H1 (cell line): ENCODE measurements around the gene ANXA9. TPM values are rescaled to one million over a fixed set of nuclear protein-coding genes. Genes with fewer than 3 reads are reported as not detected.

Source experiments
- CTCF ChIA-PET: fragments of 300-600 bp; sonication (Branson Sonifier 250); formaldehyde crosslinking; loops from one replicate; lab custom pipeline; 2021; ENCODE audit not compliant: partially characterized antibody; lab: Charles Lee
- POLR2A ChIA-PET: fragments of 300-600 bp; sonication (Branson Sonifier 250); formaldehyde crosslinking; loops from one replicate; lab custom pipeline; 2021; ENCODE audit warnings: inconsistent platforms; ENCODE audit not compliant: partially characterized antibody; lab: Charles Lee
- DNase-seq, 2 experiments: peaks; one replicate each; pipeline versions ENCODE4 v3.0.0 to v3.0.0-alpha.2; 2010 to 2022; ENCODE audit warnings: low spot score in 2 of 2, low read depth in 1 of 2, mixed read lengths in 1 of 2
- FAIRE-seq: peaks from 2 replicates; lab custom pipeline; 2011; peaks lifted over from hg19 to GRCh38; lab: Jason Lieb, UNC
- H2AFZ ChIP-seq: 2 replicates; pipeline ENCODE4 v1.8.1; 2012; ENCODE audit warnings: low read length, inconsistent platforms
- H2AK5ac ChIP-seq: 2 replicates; pipeline ENCODE4 v1.6.1; 2013; ENCODE audit warnings: low read depth, low read length
- H2BK120ac ChIP-seq: replicated peaks from 2 replicates; pipeline ENCODE3; 2013; ENCODE audit warnings: low read depth, low read length, inconsistent platforms
- H2BK12ac ChIP-seq: 2 replicates; pipeline ENCODE4 v1.6.1; 2013; ENCODE audit warnings: low read depth, low read length
- H2BK15ac ChIP-seq: 2 replicates; pipeline ENCODE4 v1.6.1; 2013; ENCODE audit warnings: low read length
- H2BK20ac ChIP-seq: 2 replicates; pipeline ENCODE4 v1.6.1; 2013; ENCODE audit warnings: low read length
- H2BK5ac ChIP-seq: 2 replicates; pipeline ENCODE4 v1.6.1; 2013; ENCODE audit warnings: low read depth, low read length
- H3K14ac ChIP-seq: 2 replicates; pipeline ENCODE4 v1.6.1; 2013; ENCODE audit warnings: inconsistent platforms; ENCODE audit not compliant: insufficient read length
- H3K18ac ChIP-seq: 2 replicates; pipeline ENCODE4 v1.6.1; 2013; ENCODE audit warnings: low read length; ENCODE audit errors: extremely low read depth
- H3K23ac ChIP-seq: 2 replicates; pipeline ENCODE4 v1.6.1; 2013; ENCODE audit warnings: inconsistent platforms; ENCODE audit not compliant: insufficient read length
- H3K23me2 ChIP-seq: 2 replicates; pipeline ENCODE4 v1.6.1; 2013; ENCODE audit warnings: low read depth, low read length
- H3K27ac ChIP-seq: 2 replicates; pipeline ENCODE4 v1.6.1; 2011; ENCODE audit warnings: low read depth, low read length, inconsistent platforms
- H3K27me3 ChIP-seq, 4 experiments: replicated peaks in 1 of 4; 1 replicate in 1 of 4; 2 replicates in 3 of 4; pipeline versions ENCODE4 v1.6.1 to v1.8.1; 2011 to 2013; ENCODE audit warnings: low read length in 3 of 4, mild to moderate bottlenecking in 3 of 4, inconsistent platforms in 2 of 4, mixed read lengths in 2 of 4, moderate library complexity in 1 of 4; ENCODE audit not compliant: control insufficient read depth in 3 of 4, insufficient read depth in 3 of 4; ENCODE audit errors: extremely low read depth in 1 of 4
- H3K36me3 ChIP-seq, 4 experiments: 2 replicates each; pipeline versions ENCODE4 v1.6.1 to v1.8.1; 2011 to 2013; ENCODE audit warnings: mild to moderate bottlenecking in 4 of 4, low read length in 3 of 4, moderate library complexity in 2 of 4, control low read depth in 1 of 4, inconsistent platforms in 1 of 4; ENCODE audit not compliant: insufficient read depth in 4 of 4, control insufficient read depth in 2 of 4
- H3K4ac ChIP-seq: replicated peaks from 2 replicates; pipeline ENCODE3; 2013; ENCODE audit warnings: low read length, low read depth, mixed read lengths, inconsistent platforms; ENCODE audit not compliant: insufficient read length
- H3K4me1 ChIP-seq, 4 experiments: replicated peaks in 1 of 4; 1 replicate in 1 of 4; 2 replicates in 3 of 4; pipeline versions ENCODE4 v1.6.1 to v1.8.1; 2011 to 2013; ENCODE audit warnings: low read length in 3 of 4, inconsistent platforms in 2 of 4, mixed read lengths in 1 of 4; ENCODE audit not compliant: insufficient read depth in 4 of 4, control insufficient read depth in 3 of 4
- H3K4me2 ChIP-seq, 2 experiments: 2 replicates each; pipeline versions ENCODE4 v1.6.1 to v1.8.1; 2011 to 2013; ENCODE audit warnings: low read depth in 2 of 2, low read length in 2 of 2, control low read depth in 1 of 2, inconsistent platforms in 1 of 2, mild to moderate bottlenecking in 1 of 2; ENCODE audit not compliant: insufficient read depth in 1 of 2
- H3K4me3 ChIP-seq, 4 experiments: fragments of 200-600, 300-600 bp in 1 of 4; sonication (generic), shearing (Covaris generic), sonication (Bioruptor Twin) in 1 of 4; 2 replicates each; pipeline versions ENCODE4 v1.5.1 to v1.8.1; 2011 to 2016; ENCODE audit warnings: low read length in 4 of 4, low read depth in 3 of 4, control low read depth in 2 of 4, inconsistent platforms in 2 of 4, mild to moderate bottlenecking in 2 of 4, mixed read lengths in 1 of 4, moderate library complexity in 1 of 4; ENCODE audit not compliant: insufficient read depth in 2 of 4; ENCODE audit errors: extremely low read depth in 1 of 4
- H3K56ac ChIP-seq: replicated peaks from 2 replicates; pipeline ENCODE3; 2013; ENCODE audit warnings: low read depth, mild to moderate bottlenecking, mixed read lengths, low read length, inconsistent platforms; ENCODE audit not compliant: insufficient read length
- H3K79me1 ChIP-seq: 2 replicates; pipeline ENCODE4 v1.6.1; 2013; ENCODE audit warnings: low read depth, low read length, control low read depth
- H3K79me2 ChIP-seq, 2 experiments: 2 replicates each; pipeline versions ENCODE4 v1.6.1 to v1.8.1; 2012 to 2013; ENCODE audit warnings: low read length in 2 of 2, mild to moderate bottlenecking in 2 of 2, inconsistent platforms in 1 of 2; ENCODE audit not compliant: insufficient read depth in 2 of 2, control insufficient read depth in 1 of 2
- H3K9ac ChIP-seq, 4 experiments: replicated peaks in 1 of 4; 1 replicate in 1 of 4; 2 replicates in 3 of 4; pipeline versions ENCODE4 v1.6.1 to v1.8.1; 2011 to 2013; ENCODE audit warnings: low read depth in 3 of 4, low read length in 3 of 4, control low read depth in 2 of 4, mild to moderate bottlenecking in 2 of 4, moderate library complexity in 2 of 4, inconsistent platforms in 1 of 4; ENCODE audit errors: extremely low read depth in 1 of 4
- H3K9me3 ChIP-seq, 2 experiments: 2 replicates each; pipeline versions ENCODE4 v1.6.1 to v1.8.1; 2012 to 2013; ENCODE audit warnings: mild to moderate bottlenecking in 2 of 2, moderate library complexity in 2 of 2, control low read depth in 1 of 2, inconsistent platforms in 1 of 2, low read depth in 1 of 2, low read length in 1 of 2, mixed read lengths in 1 of 2; ENCODE audit not compliant: insufficient read depth in 2 of 2
- H4K20me1 ChIP-seq, 2 experiments: replicated peaks in 1 of 2; 2 replicates each; pipeline versions ENCODE3 to v1.8.1; 2011 to 2013; ENCODE audit warnings: inconsistent platforms in 2 of 2, low read length in 2 of 2, mild to moderate bottlenecking in 1 of 2; ENCODE audit not compliant: insufficient read depth in 2 of 2, control insufficient read depth in 1 of 2
- H4K5ac ChIP-seq: 2 replicates; pipeline ENCODE4 v1.6.1; 2013; ENCODE audit warnings: low read length, low read depth, mixed read lengths, inconsistent platforms; ENCODE audit not compliant: insufficient read length
- H4K8ac ChIP-seq: 2 replicates; pipeline ENCODE4 v1.8.0; 2013; ENCODE audit warnings: mild to moderate bottlenecking, moderate library complexity, low read length, inconsistent platforms; ENCODE audit not compliant: insufficient read depth; ENCODE audit errors: extremely low read depth
- H4K91ac ChIP-seq: replicated peaks from 2 replicates; pipeline ENCODE3; 2013; ENCODE audit warnings: low read length, mixed read lengths, inconsistent platforms; ENCODE audit not compliant: insufficient read length
- ATF2 ChIP-seq: IDR thresholded peaks from 2 replicates; pipeline ENCODE4 v1.6.1; 2012; ENCODE audit warnings: low read length, inconsistent platforms
- CBX5 ChIP-seq: fragments of 300-800, 300-1000 bp; sonication (generic); IDR thresholded peaks from 2 replicates; pipeline ENCODE4 v1.7.1; 2016; ENCODE audit warnings: antibody characterized with exemption, low read length, low read depth
- CTCF ChIP-seq, 3 experiments: IDR thresholded peaks; 1 replicate in 2 of 3; 2 replicates in 1 of 3; pipeline versions ENCODE4 v1.5.1 to v1.6.1; 2011; ENCODE audit warnings: low read length in 3 of 3, mild to moderate bottlenecking in 3 of 3, inconsistent platforms in 2 of 3, low read depth in 1 of 3, moderate library complexity in 1 of 3; ENCODE audit not compliant: insufficient read depth in 1 of 3; ENCODE audit errors: control extremely low read depth in 1 of 3
- POLR2A ChIP-seq, 2 experiments: IDR thresholded peaks; 1 replicate in 1 of 2; 2 replicates in 1 of 2; pipeline ENCODE4 v1.6.1; 2011; ENCODE audit warnings: low read depth in 2 of 2, low read length in 2 of 2, mild to moderate bottlenecking in 2 of 2; ENCODE audit errors: control extremely low read depth in 1 of 2
- RAD21 ChIP-seq, 2 experiments: IDR thresholded peaks in 1 of 2; conservative IDR thresholded peaks in 1 of 2; 2 replicates each; pipeline ENCODE4 v1.6.1; 2011; ENCODE audit warnings: low read depth in 2 of 2, low read length in 2 of 2, improper control_type of control experiment in 1 of 2, inconsistent platforms in 1 of 2, mild to moderate bottlenecking in 1 of 2, moderate library complexity in 1 of 2
- SP1 ChIP-seq: IDR thresholded peaks from 2 replicates; pipeline ENCODE4 v1.6.1; 2011; ENCODE audit warnings: low read depth, low read length
- TBP ChIP-seq: IDR thresholded peaks from 2 replicates; pipeline ENCODE4 v1.6.1; 2011; ENCODE audit warnings: low read depth, low read length, improper control_type of control experiment
- WGBS, 2 experiments: shearing (Covaris generic) in 1 of 2; methylation state at CpG; one replicate each; pipeline versions ENCODE4 v1.1.6 to v1.1.7; 2013 to 2015; ENCODE audit warnings: low lambda C conversion rate in 2 of 2, mixed read lengths in 2 of 2, inconsistent platforms in 1 of 2, low coverage in 1 of 2, missing lambda C conversion rate in 1 of 2; ENCODE audit not compliant: insufficient replicate concordance in 2 of 2, insufficient coverage in 1 of 2, insufficient read length in 1 of 2; ENCODE audit errors: extremely low coverage in 1 of 2, missing lambda C conversion rate in 1 of 2; 5-methylcytosine and 5-hydroxymethylcytosine counted together
- polyA plus RNA-seq, 7 experiments: library from polyadenylated mRNA; depleted of rRNA in 3 of 7; stranded (reverse) in 5 of 7; unstranded in 2 of 7; fragments of >200 nt in 5 of 7; fragments of 200-250 nt in 2 of 7; gene quantifications; 1 replicate in 5 of 7; 2 replicates in 1 of 7; 4 replicates in 1 of 7; pipeline versions ENCODE4 v1.2.1 to v1.2.3, GENCODE V29; 2011 to 2013; ENCODE audit warnings: missing spikeins in 2 of 7, mixed read lengths in 2 of 7
- total RNA-seq: library from RNA; stranded (reverse); fragmentation: NEBNext Ultra II Directional; extraction: Animal tissue kit (Norgen Biotek cat#: 25700); gene quantifications from 2 replicates; pipeline ENCODE4 v1.2.1, GENCODE V29; 2021

ANXA9 gene
- total and polyA plus RNA-seq, 2 of the 8 experiments (the other 6 are each of a cell fraction or from before 2014, with no cell fraction given), result 1.8 to 3.5 TPM

GRCh38 chr1:150970808-150971582 lies 11.1 kb upstream of the ANXA9 start:
- H4K20me1 ChIP-seq, result peaks cover 18 to 26% of the 10 kb centered on the region in 2 experiments
- no peak for FAIRE-seq
- TF ChIP-seq CBX5 (no peak), CTCF (IDR thresholded peaks at IDR 0.05; ENCODE audit: control extremely low read depth in 1 of 3, insufficient read depth in 1 of 3, low read depth in 1 of 3, low read length in 3 of 3) (no peak), TBP (no peak), SP1 (no peak), ATF2 (no peak), POLR2A (IDR thresholded peaks at IDR 0.05; ENCODE audit: control extremely low read depth in 1 of 2, low read depth in 2 of 2, low read length in 2 of 2) (no peak), RAD21 (IDR thresholded peaks at IDR 0.05 in 1 of 2, conservative IDR thresholded peaks at IDR 0.05 in 1 of 2; ENCODE audit: low read depth in 2 of 2, low read length in 2 of 2) (no peak)

More at GRCh38 chr1:150970808-150971582, 11.1 kb upstream of the ANXA9 start:
- no peak overlapping the region for H3K56ac ChIP-seq
- peak overlapping the region; percentile 71; the same call in 1 of the 2 replicates for H2BK12ac ChIP-seq
- 76% methylated on average over 11 of the region's 11 CpGs; no CpG with 5 or more reads in 1 of the 2 experiments for WGBS, 2 experiments
- no peak overlapping the region for H4K91ac ChIP-seq
- peaks cover 15 to 32% (median 30%) of the 10 kb centered on the region in 4 experiments for H3K36me3 ChIP-seq
- H3K23me2 ChIP-seq, result peaks cover 12% of the 10 kb centered on the region; the same call in 1 of the 2 replicates
- H4K8ac ChIP-seq, result no peak overlapping the region
- peak overlapping the region; percentile 83 to 93 for H3K4me2 ChIP-seq
- peak overlapping the region; percentile 78 for H2BK5ac ChIP-seq
- H2BK15ac ChIP-seq, result no peak overlapping the region
- no peak overlapping the region for H2BK120ac ChIP-seq
- no peak overlapping the region for H3K23ac ChIP-seq
- no peak overlapping the region for H3K4ac ChIP-seq
- peak overlapping the region in 1 of 4 experiments; percentile 91; a peak in 3 of 8 replicates for H3K4me3 ChIP-seq
- H3K4me1 ChIP-seq, result peaks cover 15 to 36% (median 24%) of the 10 kb centered on the region in 4 experiments
- H3K9ac ChIP-seq, result no peak overlapping the region
- no peak overlapping the region for H3K27ac ChIP-seq
- H3K79me1 ChIP-seq, result peaks cover 17% of the 10 kb centered on the region
- H4K5ac ChIP-seq, result no peak overlapping the region
- no peaks in the 10 kb centered on the region for H3K27me3 ChIP-seq
- POLR2A ChIA-PET, result interaction anchor here (0.5 to 10.5 kb wide), 12 partner anchors 9 to 808 kb away, joined by 3 to 133 read pairs (median 4); partner anchors contain the start of genes ANXA9 and MINDY1
- H3K18ac ChIP-seq, result peak overlapping the region; percentile 51
- no peak overlapping the region for H2BK20ac ChIP-seq
- DNase-seq, result no peak
- no peak overlapping the region for H2AK5ac ChIP-seq
- H2AFZ ChIP-seq, result no peak overlapping the region
- peaks cover 21 to 61% of the 10 kb centered on the region in 2 experiments for H3K79me2 ChIP-seq
- H3K9me3 ChIP-seq, result no peaks in the 10 kb centered on the region
- CTCF ChIA-PET, result interaction anchor here (0.7 to 4.3 kb wide), 9 partner anchors 10 to 410 kb away, joined by 3 to 34 read pairs (median 4); partner anchors contain the start of genes ANXA9 and MINDY1
- H3K14ac ChIP-seq, result no peak overlapping the region
